ENCODE measurements around the gene OVAAL.
"Not testable (repeated sequence)": the region's sequence is repeated elsewhere in the genome, so short reads cannot be mapped to it uniquely, and the experiment has no call there.

OVAAL gene

GRCh38 chr1:180545991-180546390 is 12.8 kb upstream of the OVAAL start:
- no peak for TF ChIP-seq CTCF (conservative IDR thresholded peaks at IDR 0.05; ENCODE audit: control insufficient read depth, insufficient read depth, low read depth, low read length)
- DNase-seq (ENCODE audit: low read depth) = no peak
- H3K4me3 ChIP-seq (ENCODE audit: control insufficient read depth, low read depth, low read length) = no peak overlapping the region

GRCh38 chr1:180548686-180549317 is 10.0 kb upstream of the OVAAL start:
- no peak overlapping the region for H3K4me3 ChIP-seq (ENCODE audit: control insufficient read depth, low read depth, low read length)
- DNase-seq (ENCODE audit: low read depth) = no peak
- TF ChIP-seq CTCF (conservative IDR thresholded peaks at IDR 0.05; ENCODE audit: control insufficient read depth, insufficient read depth, low read depth, low read length) = no peak

GRCh38 chr1:180549770-180550169 is 9.0 kb upstream of the OVAAL start:
- not testable (repeated sequence) for H3K4me3 ChIP-seq (ENCODE audit: control insufficient read depth, low read depth, low read length); DNase-seq (ENCODE audit: low read depth)

- no peak overlapping the region for H3K4me3 ChIP-seq (ENCODE audit: control insufficient read depth, low read depth, low read length)
- no peak for DNase-seq (ENCODE audit: low read depth)
- TF ChIP-seq CTCF (conservative IDR thresholded peaks at IDR 0.05; ENCODE audit: control insufficient read depth, insufficient read depth, low read depth, low read length) = no peak
Measured at GRCh38 chr1:180550241-180550640, 8.5 kb upstream of the OVAAL start.

GRCh38 chr1:180551997-180552396 is 6.8 kb upstream of the OVAAL start:
- DNase-seq (ENCODE audit: low read depth) = no peak
- H3K4me3 ChIP-seq (ENCODE audit: control insufficient read depth, low read depth, low read length) = no peak overlapping the region
- no peak for TF ChIP-seq CTCF (conservative IDR thresholded peaks at IDR 0.05; ENCODE audit: control insufficient read depth, insufficient read depth, low read depth, low read length)

GRCh38 chr1:180553046-180553445 is 5.7 kb upstream of the OVAAL start:
- DNase-seq (ENCODE audit: low read depth); H3K4me3 ChIP-seq (ENCODE audit: control insufficient read depth, low read depth, low read length): not testable (repeated sequence)

- DNase-seq (ENCODE audit: low read depth) = no peak
- no peak for TF ChIP-seq CTCF (conservative IDR thresholded peaks at IDR 0.05; ENCODE audit: control insufficient read depth, insufficient read depth, low read depth, low read length)
- H3K4me3 ChIP-seq (ENCODE audit: control insufficient read depth, low read depth, low read length) = no peak overlapping the region
Measured at GRCh38 chr1:180555411-180555810, 3.4 kb upstream of the OVAAL start.

- no peak for TF ChIP-seq CTCF (conservative IDR thresholded peaks at IDR 0.05; ENCODE audit: control insufficient read depth, insufficient read depth, low read depth, low read length)
Measured at GRCh38 chr1:180560200-180560867, 1.6 kb downstream of the OVAAL start.

More at GRCh38 chr1:180560200-180560867, 1.6 kb downstream of the OVAAL start:
- no peak overlapping the region for H3K4me3 ChIP-seq (ENCODE audit: control insufficient read depth, low read depth, low read length)
- DNase-seq (ENCODE audit: low read depth) = no peak

Measured in fibroblast of mammary gland (primary cell).